GM19239 (cell line): ENCODE data around the gene HACD2.
"Not testable (repeated sequence)": the region's sequence is repeated elsewhere in the genome, so short reads cannot be mapped to it uniquely, and the experiment has no call there.

Experiments
- DNase-seq: peaks from one replicate; pipeline ENCODE4 v3.0.0; 2011; ENCODE audit warnings: low spot score; ENCODE audit not compliant: insufficient read length
- FAIRE-seq: peaks from 2 replicates; lab custom pipeline; 2011; peaks lifted over from hg19 to GRCh38; lab: Jason Lieb, UNC

The HACD2 gene

DNA sequence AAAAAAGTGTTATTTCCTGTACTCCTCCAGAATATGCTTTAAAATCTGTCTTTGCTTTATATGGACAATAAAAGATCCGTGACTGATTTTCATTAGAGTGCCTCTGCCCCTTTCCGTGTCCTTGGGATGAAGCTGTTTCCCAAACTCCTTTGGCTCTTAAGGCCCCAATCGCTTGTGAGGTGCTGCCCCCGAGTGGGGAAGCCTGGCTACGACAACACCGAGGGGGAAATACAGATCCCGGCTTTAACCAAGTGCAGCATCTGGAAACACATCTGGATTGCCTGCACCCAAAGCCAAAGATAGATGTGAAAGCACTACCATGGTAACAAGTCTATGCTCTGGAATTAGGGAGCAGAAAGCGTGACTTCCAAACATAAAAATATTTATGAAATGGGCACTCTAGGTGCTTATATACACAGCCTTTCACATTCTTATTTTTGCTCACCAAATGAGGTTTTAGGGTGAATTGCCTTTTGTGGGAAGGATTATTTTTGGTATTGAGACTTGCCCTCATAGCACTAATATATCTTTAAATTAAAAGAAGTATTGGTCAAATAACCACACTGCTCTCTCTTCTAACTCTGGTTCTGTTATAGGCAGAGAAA is 95.4 kb downstream of the HACD2 start:
- FAIRE-seq = peak; percentile 54
- peak; percentile 36 for DNase-seq

DNA sequence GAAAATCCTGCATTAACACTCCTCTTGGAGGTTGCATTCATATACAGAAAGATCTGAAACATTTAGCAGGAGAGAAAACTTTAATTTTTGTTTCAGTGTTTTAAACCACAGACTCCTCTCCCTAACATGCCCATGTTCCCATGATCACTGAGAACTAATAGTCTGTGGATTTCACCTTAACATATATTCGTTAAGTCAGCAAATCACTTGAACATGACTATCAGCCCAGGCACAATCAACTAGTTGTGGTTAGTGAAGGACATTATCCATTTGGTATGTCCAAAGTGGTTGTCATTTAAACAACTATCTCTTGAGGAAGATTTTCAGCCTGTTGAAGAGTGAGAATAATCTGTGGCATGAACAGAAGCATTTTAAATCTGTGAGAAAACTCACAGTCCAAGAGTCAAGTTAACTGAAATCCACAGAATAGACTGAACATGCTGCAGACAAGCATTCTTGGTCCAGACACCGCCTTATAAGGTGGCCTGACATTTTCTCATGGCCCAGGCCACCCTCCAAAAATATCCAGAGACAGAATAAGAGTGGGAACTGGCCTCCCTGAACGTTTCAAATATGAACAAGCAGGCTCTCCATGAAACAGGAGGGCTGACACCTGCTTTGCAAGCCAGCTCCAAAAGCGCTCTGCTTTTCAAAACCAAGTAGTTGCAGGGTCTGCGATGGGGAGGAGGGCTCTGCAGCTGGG is 96.1 kb downstream of the HACD2 start:
- no peak for FAIRE-seq
- no peak for DNase-seq

DNA sequence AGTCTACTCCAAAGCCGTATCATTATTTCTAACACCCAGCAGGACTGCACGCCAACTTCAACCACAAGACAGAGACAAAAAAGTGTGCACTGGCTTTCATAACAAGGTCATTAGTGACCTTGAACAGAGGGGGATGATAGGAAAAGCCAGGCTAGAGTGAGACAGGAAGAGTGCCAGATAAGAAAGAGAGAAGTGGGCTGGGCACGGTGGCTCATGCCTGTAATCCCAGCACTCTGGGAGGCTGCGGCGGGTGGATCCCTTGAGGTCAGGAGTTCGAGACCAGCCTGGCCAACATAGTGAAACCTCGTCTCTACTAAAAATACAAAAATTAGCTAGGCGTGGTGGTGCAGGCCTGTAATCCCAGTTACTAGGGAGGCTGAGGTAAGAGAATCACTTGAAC is 97.8 kb downstream of the HACD2 start:
- FAIRE-seq, DNase-seq: not testable (repeated sequence)

DNA sequence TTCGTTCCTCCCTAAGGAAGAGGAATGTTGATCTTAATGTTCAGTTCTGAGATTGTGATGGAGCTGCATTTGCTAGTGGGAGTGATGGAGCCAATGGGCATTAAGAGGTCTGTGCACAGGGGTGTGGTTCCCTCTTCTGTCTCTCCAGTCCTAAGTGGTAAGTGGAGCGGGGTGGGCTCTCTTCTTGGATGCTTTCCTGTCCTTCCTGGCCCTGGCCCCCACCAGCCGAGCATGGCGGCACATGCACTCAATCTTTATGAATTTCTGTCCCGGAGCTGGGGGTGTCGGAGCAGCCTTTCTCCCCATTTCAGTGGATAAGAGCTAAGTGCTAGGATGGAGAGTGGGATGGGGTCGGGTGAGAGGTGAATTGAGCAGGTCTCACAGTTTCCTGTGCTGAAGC is 98.4 kb downstream of the HACD2 start:
- no peak for FAIRE-seq
- no peak for DNase-seq

DNA sequence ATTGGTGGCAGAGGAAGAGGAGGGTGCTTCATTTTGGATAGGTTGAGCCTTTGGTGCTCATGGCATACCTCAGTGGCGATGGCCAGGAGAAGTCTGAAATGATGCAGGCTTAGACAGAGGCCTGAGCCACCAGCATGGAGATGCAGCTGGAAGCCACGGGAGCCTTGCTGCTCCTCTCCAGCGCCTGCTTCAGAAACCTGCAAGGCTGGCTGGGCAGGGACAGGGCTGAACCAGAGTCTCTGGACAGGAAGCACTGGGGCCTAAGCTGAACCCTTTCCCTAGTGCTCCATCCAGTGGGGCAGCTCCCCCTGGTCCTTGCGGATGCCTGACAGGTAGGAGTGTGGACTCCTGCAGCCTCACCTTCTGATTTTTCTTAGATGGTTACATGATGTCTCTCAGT is 99.3 kb downstream of the HACD2 start:
- FAIRE-seq = no peak

DNA sequence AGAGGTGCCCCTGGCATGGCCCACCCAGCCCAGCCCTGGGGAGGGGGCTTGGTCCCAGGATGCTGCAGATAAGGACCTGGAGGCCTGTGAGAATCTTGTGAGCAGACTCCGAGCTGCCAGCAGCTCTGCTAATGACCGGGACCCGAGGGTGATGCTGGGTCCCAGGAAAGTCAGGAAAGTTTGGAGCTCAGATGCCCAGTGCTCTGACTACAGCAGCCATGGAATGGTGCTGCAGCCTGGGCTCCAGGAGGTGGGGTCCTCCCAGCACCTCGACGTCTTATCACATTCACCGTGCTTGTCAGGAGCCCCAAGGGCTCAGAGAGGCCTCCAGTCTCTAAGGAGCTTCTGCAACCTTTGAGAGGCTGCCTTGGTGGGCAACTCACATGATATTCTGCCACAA is 101.7 kb downstream of the HACD2 start:
- DNase-seq (no peak), FAIRE-seq (no peak)

More for the DNA sequence above, 99.3 kb downstream of the HACD2 start:
- no peak for DNase-seq

DNA sequence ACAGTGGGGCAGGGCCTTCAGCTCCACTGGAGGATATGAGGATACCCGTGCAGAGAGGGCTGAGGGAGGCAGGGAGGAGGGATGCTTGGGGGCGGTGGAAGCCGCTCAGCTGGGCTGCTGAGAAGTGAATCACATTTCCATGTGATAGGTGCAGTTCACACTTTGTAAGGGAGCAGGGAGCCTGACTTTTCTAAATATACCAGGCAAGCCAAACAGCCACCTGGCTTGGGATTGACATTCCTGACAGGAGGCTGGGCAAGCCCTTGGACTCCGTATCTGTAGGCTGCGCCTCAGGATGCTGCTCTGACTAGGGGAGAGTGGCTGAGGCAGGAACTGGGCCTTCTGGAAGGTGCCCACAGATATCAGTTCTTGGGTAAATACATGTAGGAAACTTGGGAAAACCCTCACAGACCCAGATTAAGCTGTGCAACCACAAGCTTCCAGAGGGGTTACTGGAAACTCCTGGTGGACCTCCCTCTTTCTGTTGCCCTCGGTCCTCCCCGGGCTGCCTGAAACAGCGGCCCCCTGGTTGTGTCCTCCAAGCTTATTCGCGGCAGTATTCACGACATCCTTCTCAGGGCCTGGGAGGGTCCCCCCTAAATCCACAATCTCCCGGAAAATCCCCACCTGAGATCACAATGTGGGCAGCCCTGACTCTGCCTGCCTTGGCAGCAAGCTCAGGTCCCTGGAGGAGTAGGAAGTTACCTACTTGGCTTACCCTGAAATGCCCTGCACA is 103.0 kb downstream of the HACD2 start:
- FAIRE-seq = no peak
- DNase-seq = no peak

DNA sequence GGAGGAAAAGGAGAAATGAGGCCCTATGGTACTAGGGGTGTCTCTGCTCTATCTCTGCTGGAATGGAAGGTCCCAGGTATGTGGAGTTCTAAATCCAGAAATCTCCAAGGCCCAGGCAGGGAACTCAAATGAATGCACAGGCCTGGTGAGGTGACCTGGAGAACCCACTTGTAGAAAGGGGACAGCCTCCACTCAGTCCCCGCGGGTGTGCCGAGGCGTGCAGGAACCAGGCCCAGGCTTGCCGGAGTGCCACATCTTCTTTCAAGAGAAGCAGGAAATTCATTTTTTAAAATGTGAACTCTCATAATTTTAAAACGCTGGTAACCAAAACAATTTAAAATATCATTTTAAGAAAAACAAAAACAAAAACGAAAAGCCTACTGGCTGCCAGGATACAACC is 103.8 kb downstream of the HACD2 start:
- DNase-seq = no peak
- FAIRE-seq = no peak

DNA sequence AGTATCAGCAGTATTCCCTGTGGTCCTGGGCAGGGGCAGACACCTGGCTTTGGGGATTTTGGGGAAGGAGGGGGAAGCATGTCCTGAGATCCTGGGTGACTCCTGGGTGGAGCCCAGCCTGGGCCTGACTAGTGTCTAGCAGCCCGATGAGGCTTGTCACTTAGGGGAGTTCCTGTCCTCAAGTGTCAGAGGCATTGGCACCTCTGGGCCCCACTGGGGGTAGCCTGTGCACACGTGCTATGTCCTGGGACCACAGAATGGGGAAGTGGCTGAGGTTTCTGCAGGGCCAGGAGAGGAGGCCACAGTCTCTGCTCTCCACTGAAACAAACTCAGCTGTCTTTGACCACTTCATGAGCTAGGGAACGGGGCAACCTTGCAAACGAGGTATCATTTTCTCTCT is 104.4 kb downstream of the HACD2 start:
- FAIRE-seq = no peak

DNA sequence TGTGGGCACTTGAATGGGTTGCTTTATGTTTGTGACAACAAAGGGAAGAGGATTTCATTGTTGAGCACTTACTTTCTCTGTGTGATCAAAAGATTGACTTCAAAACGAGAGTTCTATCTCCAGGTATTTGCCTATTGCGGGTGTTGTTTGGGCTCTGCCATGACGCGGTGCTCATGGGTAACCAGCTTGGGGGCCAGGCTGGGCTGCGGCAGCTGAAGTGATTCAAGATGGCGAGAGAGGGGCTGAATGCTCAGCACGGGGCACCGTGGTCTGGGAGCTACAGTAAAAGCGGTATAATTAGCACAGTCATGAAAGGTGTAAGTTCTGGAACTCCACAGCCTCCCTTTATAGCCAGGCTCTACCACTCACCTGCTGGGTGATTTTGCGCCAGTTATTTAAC is 105.0 kb downstream of the HACD2 start:
- no peak for DNase-seq
- FAIRE-seq = no peak

More for the DNA sequence above, 104.4 kb downstream of the HACD2 start:
- DNase-seq = peak; percentile 9

DNA sequence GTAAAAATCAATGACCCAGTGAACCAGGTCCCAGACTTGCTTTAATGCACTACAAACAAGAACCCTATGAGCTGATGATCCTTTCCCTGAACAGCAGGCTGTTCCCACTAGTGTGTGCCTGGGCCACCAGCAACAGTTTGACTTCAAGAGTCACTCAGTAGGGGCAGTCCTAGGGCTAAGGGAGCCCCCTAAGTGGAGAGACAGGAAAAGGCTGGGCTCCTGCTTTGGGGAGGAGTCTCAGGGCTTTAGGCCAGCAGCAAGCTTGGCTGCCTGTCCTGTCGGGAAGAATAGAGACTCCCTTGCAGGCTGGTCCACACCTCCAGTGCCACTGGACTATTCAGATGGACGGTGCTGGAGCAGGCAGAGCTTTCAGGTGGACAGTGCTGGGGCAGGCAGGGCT is 106.5 kb downstream of the HACD2 start:
- FAIRE-seq (no peak), DNase-seq (no peak)

DNA sequence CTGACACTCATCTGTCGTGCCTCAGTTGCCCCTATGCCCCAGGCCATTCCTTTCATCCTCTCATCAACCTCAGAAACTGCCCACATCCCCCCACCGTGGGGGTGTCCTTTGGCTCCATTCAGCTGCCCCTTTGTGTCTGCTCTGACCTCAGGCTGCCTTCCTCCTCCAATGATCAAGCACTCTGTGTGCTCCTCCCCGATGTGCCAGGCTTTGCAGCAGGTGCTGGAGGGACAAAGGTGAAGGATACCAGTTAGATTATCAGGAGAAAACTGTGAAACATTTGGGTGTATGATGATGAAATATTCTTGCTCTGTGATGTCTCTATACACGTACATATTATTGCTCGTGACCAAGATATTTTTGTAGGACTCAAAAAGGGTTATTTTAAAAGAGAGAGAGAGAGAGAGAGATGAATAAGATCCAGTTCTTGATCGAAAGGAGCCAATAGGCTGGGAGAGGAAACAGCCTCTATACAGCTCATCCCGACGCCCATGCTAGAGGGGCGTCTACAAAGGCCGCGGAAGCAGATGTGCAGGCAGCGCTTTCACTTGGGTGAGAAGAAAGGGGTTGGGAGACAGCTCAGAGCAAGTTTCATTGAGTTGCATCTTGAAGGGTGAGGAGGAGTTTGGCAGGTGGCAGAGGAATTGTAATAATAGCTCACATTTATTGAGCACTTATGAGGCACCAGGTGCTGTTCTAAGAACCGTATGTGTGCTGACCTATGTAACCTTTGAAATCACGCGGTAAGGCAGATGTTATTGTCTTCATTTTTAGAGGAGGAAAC is 107.7 kb downstream of the HACD2 start:
- FAIRE-seq = no peak
- DNase-seq = no peak

DNA sequence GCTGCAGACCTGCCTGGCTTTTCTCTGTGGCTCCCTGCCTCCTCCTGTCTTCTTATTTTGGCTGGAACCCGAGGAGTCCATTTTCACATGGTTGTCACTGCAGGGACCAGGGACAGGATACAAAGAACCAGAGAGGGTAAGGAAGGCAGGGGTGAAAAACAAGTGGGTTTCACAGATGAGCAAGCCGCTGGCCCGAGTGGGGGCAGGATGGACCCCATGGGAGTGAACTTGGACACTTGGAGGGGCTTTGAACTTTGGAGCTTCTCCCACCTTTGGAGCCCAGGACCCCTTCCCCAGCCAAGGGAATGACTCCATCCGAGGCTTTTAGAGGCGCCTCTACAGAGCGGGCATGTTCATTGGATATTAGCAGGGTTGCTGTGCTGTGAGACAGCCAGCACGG is 109.1 kb downstream of the HACD2 start:
- DNase-seq (no peak), FAIRE-seq (no peak)

DNA sequence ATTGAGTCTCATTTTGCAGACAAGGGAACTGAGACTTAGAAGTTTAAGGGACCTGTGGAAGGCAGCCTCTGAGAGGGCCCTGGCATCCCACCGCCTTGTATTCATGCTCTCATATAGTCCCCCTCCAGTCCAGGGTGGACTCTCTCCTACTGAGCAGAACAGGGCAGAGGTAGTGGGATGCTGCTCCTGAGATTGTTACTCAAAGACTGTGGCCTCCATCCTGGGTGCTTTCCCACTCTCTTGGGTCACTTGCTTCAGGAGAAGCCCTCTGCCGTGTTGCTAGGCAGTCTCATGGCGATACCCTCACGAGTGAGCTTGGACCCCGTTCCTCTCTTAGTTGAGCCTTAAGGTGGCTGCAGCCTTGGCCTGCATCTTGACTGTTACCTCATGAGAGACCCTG is 113.7 kb downstream of the HACD2 start:
- DNase-seq (no peak), FAIRE-seq (no peak)

DNA sequence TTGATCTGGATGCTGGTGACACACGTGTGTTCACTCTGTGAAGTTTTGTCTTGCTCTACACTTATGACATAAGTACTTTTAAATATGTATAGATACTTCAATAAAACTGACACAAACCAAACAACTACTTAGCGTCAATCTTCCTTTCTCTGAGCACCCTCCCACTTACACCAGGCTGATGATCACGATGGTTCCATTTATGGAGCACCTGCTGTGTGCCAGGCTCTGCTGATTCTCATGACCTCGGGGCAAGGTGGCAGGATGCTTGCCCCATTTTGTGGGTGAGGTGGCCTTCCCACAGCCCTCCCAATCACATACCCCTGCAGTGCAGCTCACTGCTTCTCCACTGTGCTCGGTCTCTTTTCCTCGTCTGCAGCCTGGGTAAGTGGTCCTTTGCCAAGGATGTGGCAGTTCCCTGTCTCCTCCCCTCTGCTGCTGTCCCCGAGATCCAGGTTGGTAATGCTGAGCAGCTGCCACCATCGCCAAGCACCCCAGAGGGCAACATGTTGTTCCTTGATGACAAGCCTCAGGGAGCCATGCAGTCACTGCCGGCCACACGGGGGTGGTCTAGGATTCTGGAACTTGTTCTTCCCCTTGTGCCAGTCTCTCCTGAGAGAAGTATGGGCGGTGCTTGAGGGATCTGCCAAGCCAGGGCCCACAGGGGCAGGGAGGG is 115.4 kb downstream of the HACD2 start:
- DNase-seq (no peak), FAIRE-seq (no peak)

DNA sequence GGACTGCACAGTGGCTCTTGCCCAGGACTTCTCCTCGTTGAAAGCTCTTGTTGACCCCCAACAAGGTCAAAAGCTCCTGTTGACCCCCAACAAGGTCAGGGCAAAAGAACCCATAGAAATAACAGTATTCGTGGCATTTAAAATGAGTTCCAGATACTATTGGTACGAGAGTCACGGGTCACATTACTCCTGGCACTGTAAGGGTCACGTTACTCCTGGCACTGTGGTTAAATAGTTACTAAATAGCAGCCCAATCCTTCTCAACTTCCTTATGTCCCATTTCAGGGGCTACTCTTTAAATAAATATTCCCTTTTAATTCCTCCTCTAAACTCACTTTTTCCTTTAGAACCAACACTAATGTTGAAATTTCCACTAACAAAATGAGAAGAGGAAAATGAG is 117.8 kb downstream of the HACD2 start:
- no peak for DNase-seq
- no peak for FAIRE-seq

DNA sequence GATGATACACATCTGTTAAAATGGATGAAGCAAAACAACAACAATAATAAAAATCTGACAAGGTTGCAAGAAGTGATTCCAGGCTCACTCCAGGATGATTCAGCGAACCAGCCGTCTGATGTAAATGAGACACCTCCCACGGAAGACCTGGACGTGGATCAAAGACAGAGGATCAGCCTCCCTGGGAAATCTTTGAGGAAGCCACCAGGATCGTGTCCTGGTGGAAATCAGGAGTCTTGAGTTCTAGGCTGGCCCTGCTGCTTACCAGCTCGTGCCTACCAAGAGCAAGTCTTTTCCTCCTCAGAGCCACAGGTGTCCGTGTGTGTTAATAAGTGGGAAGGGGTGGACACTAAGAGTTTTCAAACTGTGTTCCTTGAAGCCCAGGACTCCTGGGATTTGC is 120.6 kb downstream of the HACD2 start:
- DNase-seq (no peak), FAIRE-seq (no peak)

DNA sequence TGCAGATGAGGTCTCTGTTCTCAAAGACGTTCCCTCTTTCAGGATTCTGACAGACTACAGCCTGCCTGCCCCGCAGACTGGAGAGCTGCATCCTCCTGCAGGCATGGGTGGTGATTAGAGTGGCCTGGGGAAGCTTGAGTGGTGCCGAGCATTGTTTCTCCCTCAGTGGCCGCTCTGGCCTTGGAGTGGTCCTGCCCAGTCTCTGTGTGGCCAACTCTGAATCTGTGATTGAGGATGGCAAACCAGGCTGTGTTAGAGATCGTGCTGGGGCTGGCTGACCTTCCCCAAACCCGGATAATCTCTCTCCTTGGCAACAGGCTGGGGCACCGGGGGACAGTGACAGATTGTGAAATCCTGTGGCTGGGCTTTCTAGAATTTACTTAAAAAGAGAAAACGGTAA is 125.0 kb downstream of the HACD2 start:
- FAIRE-seq = no peak
- no peak for DNase-seq

DNA sequence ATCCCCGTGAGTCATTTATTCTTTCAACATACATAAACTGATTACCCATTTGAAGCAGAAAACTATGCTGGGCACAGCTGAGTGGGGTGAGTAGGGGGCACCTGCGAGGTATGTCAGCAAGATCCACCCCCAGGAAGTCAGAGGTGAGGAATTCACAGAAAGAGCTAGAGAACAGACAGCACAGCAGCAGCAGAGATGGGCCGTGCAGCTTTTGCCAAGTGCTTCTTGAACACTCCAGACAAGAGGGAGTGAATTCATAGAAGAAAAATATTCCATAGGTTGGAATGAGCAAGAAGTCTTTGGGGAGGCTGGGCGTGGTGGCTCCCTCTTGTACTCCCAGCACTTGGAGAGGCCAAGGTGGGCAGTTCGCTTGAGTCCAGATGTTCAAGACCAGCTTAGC is 126.6 kb downstream of the HACD2 start:
- DNase-seq (no peak), FAIRE-seq (no peak)

DNA sequence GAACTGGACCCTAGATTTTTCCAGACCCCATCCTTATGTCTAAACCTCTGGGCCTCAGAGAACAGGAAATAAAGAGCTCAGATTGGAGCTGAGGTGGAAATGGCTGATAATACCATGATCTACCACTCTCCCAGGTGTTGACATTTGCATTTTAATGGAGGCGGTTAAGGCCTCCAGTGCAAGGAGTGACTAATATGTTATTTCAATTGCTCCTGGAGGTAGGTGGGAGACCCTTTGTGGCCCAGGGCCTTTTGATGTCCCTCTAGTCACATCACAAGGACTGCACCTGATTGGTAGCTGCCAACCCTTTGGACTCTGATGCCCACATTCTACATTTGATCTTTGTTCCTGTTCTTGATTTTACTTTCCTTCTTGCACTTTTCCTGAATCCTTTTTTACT is 127.0 kb downstream of the HACD2 start:
- no peak for FAIRE-seq
- no peak for DNase-seq
